GM18519 (cell line): ENCODE results near the gene OR10V1.
A peak's percentile ranks its signal among the peaks of the same experiment; 100 is the strongest.
"Not testable (repeated sequence)": the region's sequence is repeated elsewhere in the genome, so short reads cannot be mapped to it uniquely, and the experiment has no call there.

ENCODE experiments used
- ATAC-seq: cut with Tn5 transposase; IDR thresholded peaks from one replicate; pipeline ENCODE4 v1.9.1; 2021; ENCODE audit warnings: mild to moderate bottlenecking, moderate library complexity; ENCODE audit not compliant: unreplicated experiment, low FRiP score

Gene OR10V1

GRCh38 chr11:59716051-59716450 lies 2.4 kb upstream of the OR10V1 start:
- no peak for ATAC-seq

DNA sequence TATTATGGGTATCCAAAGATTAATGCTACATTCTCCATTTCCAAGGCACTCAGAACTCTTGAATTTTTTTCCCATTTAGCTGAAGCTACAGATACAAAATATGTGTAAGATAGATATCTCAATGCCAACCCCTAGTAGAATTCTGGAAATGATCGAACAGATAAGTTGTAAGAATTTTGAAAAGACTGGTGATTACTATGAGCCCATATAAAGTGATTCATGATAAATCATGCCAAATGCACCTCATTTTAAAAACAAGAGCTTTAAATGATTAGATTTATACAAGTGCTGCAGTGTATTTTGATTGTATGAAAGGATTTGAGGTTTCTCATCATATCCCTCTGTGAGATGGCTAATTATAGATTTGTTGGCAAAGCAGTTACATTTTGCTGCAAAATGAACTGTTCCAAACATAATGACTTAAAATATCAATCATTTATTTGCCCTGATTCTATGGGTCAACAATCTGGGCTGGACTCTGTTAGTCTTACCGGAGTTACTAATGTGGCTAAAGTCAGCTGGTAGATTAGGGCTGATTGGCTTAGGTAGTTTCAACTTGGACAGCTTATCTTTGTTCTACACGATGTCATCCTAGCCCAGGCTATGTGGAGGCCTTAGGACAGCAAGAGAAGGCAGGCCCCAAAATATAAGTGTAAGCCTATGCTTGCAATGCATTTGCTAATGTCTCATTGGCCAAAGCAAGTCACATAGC lies 3.4 kb downstream of the OR10V1 start:
- no peak for ATAC-seq

DNA sequence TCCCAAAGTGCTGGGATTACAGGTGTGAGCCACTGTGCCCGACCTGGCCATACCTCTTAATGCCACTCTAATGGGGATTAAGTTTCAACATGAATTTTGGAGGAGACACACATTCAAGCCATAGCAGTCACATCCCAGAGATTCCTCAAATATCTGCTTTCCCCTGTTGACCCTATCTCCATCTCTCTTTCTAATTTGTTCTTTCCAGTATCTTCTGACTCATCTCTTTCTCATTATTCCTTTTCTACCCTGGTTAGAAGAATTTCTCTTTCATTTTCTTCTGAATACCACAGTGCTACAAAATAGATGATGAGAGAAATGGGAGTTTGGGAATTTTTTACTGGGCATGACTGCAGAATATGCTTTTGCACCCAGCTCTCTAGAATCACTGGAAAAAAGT lies 5.1 kb downstream of the OR10V1 start:
- ATAC-seq: no peak

DNA sequence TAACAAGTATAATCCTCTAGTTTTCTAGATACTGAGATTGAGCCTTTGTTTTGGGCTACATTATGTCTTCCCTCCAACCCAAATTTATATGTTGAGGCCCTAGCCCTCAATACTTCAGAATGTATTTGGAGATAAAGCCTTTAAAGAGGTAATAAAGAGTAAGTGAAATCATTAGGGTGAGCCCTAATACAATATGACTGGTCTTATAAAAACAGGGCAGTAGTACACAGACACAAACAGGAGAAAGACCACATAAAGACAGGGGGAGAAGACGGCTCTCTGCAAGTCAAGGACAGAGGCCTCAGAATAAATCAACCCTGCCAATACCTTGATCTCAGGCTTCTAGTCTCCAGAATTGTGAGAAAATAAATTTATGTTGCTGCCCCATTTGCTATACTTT lies 6.3 kb downstream of the OR10V1 start:
- no peak for ATAC-seq

GRCh38 chr11:59706518-59707285 lies 6.9 kb downstream of the OR10V1 start:
- no peak for ATAC-seq

GRCh38 chr11:59705294-59705693 lies 8.4 kb downstream of the OR10V1 start:
- ATAC-seq: no peak

DNA sequence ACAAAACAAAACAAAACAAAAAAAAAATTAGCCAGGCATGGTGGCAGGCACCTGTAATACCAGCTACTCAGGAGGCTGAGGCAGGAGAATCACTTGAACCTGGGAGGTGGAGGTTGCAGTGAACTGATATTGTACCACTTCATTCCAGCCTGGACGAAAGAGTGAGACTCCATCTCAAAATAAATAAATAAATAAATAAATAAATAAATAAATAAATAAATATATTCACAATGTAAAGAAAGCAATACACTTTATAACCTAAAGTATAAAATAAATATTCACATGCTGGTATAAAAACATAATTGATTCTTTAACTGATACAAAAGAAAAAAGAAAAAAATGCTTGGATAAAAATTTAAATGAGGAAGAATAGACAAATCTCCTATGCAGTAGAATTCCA lies 10.1 kb downstream of the OR10V1 start:
- ATAC-seq: not testable (repeated sequence)

DNA sequence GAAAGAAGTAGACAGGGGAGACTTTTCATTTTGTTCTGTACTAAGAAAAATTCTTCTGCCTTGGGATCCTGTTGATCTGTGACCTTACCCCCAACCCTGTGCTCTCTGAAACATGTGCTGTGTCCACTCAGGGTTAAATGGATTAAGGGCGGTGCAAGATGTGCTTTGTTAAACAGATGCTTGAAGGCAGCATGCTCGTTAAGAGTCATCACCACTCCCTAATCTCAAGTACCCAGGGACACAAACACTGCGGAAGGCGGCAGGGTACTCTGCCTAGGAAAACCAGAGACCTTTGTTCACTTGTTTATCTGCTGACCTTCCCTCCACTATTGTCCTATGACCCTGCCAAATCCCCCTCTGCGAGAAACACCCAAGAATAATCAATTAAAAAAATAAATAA lies 13.5 kb downstream of the OR10V1 start:
- not testable (repeated sequence) for ATAC-seq

DNA sequence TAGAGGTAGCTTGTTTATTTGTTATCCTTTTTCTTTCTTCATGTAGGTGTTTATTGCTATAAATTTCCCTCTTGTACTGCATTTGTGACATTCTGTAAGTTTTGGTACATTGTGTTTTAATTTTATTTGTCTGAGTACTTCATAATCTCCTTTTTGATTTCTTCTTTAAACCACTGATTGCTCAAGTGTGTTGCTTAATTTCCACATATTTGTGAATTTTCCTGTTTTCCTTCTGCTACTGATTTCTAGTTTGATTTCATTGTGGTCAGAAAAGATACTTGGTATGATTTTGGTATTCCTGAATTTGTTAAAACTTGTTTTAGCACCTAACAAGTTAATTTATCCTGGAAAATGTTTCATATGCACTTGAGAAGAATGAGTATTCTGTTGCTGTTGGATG lies 15.1 kb downstream of the OR10V1 start:
- no peak for ATAC-seq

DNA sequence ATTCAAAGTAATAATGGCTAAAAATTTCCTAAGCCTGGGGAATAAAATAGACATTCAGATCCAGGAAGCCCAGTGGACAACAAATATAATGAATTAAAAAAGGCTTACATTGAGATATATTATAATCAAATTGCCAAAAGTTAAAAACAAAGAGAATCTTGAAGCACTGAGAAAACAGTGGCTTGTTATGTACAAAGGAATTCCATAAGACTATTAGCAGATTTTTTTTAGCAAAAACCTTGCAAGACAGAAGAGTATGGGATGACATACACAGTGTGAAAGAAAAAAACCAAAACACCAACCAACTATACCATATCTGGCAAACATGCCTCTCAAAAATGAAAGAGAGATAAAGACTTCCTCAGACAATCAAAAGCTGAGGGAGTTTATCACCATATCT lies 20.7 kb downstream of the OR10V1 start:
- ATAC-seq: no peak

GRCh38 chr11:59691156-59691555 lies 22.5 kb downstream of the OR10V1 start:
- no peak for ATAC-seq

- ATAC-seq: no peak
Measured at GRCh38 chr11:59689015-59689414, 24.6 kb downstream of the OR10V1 start.

GRCh38 chr11:59681260-59681725 lies 32.4 kb downstream of the OR10V1 start:
- ATAC-seq: not testable (repeated sequence)

DNA sequence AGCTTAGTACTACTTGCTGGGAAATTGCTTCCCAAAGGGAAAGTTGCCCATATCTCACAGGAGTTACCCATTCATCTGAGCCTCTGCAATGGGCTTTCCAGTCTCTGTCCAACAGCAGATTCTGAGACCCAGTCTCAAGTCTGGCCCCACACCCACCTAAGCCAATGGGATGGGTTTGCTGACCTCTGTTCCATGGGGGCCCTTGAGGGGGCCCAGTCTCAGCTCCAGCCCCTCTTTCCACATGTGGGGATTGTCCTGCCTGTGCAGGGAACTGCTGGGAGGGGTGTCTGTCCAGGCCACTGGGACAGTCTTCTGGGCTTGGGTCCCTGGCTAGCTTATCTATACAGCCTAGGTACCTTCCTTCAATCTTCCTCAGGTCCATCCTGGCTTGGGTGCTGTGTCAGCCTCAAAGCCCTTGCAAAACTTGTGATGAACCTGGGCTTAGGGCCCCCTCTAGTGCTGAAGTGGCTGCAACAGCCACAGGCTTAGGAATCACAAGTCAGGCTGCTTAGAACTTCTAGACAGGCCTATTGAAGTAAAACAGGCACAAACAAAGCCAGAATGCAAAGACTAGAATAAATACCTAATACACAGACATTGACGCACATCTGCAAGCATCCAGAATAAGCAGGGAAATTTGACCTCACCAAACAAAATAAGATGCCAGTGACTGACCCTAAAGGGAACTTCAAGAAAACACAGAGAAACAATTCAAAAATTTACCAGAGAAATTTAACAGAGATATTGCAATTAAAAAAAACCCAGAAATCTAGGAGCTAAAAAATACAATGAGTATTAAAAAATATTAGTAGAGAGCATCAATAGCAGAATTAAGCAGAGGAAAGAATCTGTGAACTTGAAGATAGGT lies 33.1 kb downstream of the OR10V1 start:
- peak; percentile 94 for ATAC-seq

DNA sequence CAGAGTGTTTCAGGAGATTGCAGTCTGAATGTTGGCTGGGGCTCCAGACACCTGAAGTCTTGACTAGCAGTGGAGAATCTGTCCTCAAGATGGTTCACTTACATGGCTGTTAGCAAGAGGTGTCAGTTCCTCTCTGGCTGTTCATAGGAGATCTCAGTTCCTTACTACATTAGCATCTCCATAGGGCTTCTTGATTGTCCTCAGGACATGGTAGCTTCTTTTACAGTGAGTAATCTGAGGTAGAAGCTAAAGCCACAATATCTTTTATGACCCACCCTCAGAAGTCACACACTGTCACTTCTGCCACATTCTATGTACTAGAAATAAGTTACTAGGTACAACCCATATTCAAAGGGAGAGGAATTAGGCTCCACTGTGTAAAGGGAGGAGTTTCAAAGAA lies 34.3 kb downstream of the OR10V1 start:
- ATAC-seq: no peak

DNA sequence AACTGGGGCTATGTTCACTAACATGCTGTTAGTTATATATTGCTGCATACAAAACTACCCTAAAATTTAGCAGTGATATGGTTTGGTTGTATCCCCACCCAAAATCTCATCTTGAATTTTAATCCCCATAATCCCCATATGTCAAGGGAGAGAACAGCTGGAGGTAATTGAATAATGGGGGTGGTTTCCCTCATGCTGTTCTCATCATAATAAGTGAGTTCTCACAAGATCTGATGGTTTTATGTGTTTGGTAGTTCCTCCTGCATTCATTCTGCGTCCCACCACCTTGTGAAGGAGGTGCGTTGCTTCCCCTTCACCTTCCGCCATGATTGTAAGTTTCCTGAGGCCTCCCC lies 34.9 kb downstream of the OR10V1 start:
- no peak for ATAC-seq

DNA sequence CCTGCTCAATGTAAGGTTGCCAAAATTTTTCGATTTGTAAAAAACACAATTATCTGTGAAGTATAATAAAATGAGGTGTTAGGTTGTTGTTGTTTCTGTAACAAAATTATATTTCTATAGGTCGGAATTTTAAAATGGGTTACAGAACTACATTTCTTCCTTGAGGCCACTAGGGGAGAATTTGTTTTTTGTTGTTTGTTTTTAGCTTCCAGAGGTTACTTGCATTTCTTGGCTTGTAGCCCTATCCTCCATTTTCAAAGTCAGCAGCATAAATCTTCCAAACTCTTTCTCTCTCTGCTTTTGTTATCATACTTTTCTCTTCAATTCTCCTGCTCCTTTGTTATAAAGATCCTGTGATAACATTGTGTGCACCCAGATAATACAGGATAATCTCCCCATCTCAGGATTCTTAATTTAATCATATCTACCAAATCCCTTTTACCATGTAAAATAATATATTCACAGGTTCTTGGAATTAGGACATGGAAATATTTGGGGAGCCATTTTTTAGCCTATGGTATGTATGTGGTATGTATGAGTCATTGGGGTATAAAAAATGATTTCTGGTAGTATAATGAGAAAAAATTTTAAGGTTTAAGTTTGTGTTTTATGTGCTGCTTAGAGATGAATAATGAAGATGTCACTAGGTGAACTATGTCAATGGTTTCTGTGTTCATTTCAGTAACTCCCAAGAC lies 35.4 kb downstream of the OR10V1 start:
- ATAC-seq: no peak

- no peak for ATAC-seq
Measured at GRCh38 chr11:59676205-59676604, 37.4 kb downstream of the OR10V1 start.

GRCh38 chr11:59674291-59674690 lies 39.4 kb downstream of the OR10V1 start:
- ATAC-seq: no peak

- ATAC-seq: no peak
Measured at GRCh38 chr11:59673291-59673690, 40.4 kb downstream of the OR10V1 start.

DNA sequence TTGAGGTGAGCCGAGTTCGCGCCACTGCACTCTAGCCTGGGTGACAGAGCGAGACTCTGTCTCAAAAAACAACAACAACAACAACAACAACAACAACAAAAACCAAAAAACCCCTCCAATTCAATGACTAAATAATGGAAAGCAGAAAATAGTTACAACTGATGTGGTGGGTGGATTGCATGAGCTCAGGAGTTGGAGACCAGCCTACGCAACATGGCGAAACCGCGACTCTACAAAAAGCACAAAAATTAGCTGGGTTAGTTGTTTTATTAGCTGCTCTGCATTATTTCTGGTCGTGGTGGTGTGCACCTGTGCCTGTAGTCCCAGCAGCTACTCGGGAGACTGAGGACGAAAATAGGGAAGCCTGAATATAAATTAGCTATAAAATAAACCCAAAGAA lies 42.2 kb downstream of the OR10V1 start:
- ATAC-seq: no peak
